LHCN-M2 (cell line): ENCODE measurements around the gene LRRC46. TPM values are rescaled to one million over a fixed set of nuclear protein-coding genes. Genes with fewer than 3 reads are reported as not detected.

Experiments used
- DNase-seq: peaks from one replicate; pipeline ENCODE4 v3.0.0-alpha.2; 2012; ENCODE audit warnings: low read depth
- total RNA-seq: library from RNA; depleted of rRNA; stranded (reverse); fragments of >200 nt; gene quantifications from 2 replicates; pipeline ENCODE4 v1.2.3, GENCODE V29; 2014

LRRC46 gene
- total RNA-seq, 1 experiment from 2014 or later: 1.4 TPM

DNA sequence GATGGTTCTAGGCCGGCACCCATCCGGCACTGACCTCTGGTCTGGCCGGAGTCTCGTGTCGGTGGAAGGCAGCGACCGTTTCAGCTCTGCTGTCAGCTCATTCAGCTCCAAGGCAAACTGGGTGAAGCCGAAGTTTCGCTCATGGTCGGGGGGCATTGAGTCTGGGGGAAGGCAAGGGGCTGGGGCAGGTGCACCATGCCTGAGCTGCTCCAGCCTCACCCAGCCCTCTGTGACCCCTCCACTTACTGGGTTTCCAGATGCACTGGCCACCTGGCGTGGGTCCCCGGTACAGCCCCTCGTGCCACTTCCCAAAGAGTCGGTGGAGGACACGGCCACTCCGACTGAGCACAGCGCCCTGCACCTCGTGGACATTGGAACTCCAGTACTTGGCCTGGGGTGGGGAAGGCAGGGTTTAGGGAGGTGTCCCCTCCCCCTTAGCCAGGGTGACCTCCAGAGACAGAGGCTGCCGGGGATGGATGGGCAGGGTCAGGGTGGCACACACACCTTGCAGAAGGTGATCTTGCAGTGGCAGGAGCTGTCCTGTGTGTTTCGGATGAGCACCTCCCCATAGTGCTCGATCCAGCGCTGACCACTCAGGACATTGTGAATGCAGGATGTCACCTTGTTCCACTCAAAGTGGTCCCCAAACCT, 22.5 kb upstream of the LRRC46 start:
- no peak for DNase-seq

DNA sequence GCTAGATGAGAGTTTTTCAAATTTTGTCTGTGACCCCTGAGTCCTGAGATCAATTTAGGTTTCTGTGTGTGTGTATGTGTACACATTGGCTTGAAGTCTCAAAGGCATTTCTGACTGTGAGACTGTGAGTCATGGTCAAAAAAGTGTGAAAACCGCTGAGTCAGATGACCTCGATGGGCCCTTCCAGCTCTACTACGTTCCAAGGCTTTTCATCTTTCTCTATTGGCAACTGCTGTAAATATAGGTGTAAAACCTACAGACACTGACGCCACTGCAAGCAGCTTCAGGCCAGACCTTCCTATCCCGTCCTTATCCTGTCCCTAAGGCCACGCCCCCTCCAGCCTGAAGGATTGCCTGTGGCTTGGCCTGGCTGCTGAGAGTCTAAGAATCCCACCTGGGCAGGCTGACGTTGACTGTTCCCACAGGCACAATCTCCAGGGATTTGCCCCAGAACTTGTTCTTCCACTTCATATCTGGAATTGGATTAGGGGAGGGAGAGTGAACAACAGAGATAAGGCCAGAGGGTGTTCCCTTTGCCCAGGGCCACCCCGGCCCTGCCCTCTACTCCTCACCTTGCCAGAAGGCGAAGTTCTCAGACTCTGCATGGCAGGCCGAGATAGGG, 21.2 kb upstream of the LRRC46 start:
- peak; percentile 88 for DNase-seq

DNA sequence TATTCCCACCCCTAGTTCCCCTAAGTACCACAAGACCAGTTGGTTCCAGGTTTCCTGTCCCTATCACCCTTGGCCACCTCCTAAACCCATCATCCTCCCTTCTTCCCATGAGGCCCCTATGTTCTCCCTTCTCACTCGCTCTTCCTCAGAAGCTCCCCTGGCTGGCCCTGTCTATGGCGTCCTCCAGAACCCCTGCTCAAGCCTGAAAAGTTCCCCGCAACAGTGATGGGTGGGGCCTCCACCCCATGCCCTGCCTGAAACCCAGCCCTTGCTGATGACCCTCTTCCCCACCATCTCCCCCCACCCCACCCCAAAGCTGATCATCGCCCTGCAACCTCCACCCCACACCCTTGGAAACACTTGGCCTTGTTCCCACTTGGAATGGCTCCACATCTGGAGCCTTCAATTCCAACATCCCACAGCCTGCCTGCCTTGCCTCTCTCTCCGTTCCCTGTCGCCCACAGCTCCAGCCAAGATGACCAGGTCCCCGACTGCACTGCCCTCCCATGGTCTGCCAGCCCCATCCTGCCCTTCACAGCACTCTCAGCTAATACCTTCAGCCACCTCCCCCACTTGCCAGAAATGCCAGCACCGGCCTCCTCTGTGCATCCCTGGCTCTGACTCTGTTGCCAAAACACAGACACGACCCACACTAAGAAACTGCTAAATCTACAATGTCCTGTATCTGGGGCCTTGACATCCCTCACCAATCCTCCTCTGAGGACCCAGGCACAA, 20.4 kb upstream of the LRRC46 start:
- DNase-seq: no peak

DNA sequence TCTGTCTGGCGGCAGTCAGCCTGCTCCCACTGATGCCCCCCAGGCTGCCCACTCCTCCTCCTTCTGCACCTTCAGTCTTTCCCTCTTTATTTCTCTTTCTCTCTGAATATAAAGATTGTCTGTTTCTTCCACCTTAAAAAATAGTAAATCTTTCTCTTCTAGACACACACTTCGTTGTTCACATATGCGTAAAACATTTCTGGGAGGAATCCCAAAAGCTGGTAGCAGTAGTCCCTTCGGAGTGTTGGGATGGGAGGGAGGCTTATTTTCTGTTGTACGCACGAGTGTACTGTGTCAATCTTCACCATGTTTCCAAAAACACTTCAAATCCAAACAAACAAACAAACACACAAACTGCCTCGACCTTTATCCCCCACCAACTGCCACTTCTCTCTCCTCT, 19.8 kb upstream of the LRRC46 start:
- DNase-seq: no peak

DNA sequence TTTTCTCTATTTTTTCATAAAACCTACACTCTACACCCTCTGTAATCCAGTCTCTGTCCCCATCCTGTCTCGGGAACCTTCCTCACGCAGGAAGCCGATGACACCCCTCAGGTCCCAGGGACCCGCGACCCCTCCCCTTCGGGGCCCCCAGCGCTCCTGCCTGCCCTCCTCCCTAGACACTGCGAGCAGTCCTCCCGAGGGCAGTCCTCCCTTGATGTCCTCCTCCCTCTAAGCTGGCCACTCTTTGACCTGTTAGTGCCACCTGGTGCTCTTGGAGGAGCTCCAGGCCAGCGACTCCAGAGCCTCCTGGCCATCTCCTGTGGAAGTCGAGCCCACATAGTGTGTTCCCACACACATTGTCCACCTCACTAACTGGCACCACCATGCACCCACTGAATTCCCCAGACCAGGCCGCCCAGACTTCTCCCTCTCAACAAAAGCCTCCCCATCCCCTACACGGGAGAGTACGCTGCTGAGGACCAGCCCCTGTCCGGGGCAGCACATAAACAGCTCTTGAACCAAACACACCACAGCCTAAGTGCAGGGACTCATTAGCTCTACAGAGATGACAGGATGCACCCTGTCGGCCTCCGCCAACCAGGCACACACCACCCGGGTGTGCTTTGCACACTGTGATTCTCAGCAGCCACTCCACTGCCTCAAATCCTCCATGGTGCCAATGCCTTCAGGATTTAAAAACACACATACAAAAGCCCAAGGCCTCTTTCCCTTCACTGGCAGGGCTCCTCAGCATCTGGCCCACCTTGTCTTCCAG, 19.1 kb upstream of the LRRC46 start:
- DNase-seq: no peak

DNA sequence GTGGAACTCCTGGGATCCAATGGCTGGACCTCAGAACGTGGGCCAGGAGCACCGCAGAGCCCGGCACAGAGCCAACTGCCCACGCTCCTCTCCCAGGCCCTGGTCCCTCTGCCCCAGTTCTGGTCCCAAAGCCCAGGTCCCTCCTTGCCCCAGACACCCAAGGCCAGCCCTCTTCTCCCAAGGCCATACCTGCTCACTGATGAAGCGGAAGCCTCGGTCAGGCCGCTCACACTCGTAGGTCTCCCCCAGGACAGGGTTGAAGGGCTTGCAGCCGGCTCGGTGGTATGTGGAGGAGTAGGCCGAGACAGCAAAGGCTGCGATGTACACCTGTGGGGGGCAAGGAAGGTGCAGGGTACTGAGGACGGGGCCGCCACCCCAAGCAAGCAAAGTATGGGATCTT, 18.4 kb upstream of the LRRC46 start:
- no peak for DNase-seq

DNA sequence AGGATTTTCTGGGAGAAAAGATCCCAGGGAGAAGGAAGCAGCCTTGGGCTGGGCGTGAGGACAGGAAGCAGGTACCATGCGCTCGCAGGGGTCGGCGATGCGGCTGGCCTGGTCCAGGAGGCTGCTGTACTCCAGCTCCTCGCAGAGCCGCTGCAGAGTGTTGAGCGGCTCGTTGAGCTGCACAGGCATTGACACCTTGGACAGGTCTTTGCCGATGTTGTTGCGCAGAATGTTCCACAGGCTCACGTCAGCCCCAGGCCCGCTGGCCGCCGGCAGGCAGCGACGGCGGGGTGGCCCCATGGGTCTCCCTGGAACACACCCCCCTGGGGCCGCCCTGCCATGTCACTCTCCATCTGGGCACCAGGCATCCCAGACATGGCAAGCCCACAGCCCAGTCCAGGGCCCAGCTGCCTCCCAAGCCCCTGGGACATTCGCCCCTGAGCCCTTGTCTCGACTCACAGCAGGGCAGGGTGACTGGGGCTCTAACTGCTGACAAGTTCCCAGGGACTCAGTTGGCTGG, 17.9 kb upstream of the LRRC46 start:
- no peak for DNase-seq

DNA sequence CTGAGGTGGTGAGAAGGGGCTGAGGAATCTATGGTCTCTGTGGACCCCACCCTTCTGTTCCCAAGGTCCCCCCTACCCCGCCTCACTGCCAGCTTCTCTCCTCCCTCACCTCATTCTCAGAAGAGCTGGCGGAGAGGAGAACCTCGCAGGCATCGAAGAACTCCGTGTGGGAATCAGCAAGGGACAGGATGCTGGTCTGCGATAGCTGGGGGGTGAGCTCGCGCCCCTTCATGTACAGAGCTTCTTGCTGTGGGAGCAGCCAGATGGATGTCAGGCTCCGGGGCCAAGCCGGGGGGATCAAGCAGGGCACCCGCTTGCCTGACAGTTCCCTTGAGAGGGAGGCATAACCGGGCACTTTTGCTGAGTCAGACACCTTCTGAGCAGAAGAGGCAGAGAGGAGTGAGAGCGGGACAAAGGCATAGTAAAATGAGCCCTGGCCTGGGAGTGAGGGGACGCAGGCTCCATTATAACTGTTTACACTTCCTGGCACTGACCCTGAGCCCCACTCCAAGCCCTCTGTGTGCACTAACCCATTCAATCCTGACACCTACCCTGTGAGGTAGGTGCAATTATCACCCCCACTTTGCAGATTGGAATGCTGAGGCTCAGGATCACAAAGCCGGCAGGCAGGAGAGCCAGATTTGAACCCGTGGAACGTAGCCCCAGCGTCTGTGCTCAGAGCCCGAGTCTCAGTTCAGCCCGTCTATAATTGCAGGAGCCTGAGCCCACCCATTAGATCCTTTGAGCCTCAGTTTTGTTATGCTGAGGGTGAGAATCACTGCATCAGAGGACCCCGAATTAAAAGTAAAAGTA, 16.2 kb upstream of the LRRC46 start:
- DNase-seq: no peak

DNA sequence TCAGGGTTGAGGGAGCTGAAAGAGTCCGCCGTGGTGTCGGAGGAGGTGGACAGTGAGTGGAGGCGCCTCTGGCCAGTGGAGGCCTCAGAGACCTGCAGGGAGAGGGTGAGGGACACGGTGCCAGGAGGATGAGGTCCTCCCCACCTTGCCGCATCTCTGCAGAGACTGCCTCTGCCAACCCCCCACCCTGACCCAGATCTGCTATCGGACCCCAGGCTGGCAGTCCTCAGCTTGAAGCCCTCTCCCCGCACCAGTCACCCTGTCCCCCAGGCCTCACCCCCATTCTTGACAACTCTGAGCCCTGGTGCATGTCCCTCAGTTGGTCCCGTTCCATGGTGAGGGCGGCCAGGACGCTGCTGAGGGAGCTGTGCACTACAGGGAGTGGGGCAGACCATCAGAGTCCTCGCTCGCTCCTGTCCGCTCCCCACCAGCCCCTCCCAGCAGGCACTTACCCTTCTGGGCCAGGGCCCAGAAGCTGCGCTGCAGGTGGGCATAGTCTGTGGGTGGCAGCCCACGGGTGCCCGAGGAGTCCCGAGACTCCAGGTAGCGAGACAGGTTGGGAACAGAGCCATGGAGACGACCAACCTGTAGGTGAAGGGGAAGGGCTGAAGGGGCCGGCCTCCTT, 15.2 kb upstream of the LRRC46 start:
- DNase-seq: no peak

DNA sequence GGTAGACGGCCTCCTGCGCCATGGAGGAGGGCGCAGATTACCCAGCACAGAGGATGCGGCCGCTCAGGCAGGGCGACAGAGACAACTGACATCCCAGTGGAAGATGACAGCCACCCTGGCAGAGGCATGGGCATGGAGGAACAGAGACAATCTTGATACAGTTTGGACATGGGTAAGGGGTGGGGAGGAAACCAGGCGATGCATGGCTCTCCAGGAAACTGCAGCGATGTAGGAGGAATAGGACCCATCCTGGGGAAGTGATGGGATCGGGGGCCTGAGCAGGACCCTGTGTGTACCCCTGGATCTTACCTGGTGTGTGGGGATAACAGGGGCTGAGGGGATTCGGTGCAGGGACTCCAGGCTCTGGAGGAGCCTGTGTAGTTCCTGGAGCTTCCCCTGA, 14.5 kb upstream of the LRRC46 start:
- DNase-seq: no peak

DNA sequence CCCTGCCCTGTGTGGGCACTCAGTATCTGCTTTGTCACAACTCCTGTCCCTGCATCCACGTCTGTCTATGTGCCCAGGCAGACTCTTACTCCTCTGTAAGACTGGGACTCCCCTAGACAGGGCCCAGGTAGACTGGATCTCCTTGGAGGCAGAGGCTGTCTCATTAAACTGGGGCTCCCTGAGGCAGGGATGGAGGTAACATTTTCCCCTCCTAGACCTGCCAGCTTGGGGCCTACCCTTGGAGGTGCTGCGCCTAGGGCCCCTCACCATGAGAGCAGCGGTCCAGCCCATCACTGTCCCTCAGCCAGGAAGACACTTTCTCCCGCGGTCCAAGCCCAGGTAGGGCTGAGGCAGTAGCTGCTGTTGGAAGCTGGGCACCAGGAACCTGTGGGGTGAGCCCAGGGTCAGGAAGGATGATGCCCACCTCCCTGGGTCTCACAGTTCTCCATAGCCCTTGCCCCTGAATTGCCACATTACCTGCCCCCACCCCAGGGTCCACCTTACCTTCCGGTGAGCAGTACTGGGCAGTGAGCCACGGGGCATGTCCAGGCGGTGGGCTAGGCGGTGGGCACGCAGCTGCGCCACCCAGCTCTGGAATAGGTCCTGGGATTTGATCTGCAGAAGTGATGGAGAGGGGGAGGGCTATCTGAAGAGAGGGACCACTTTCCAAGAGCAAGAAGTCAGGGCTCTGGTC, 13.3 kb upstream of the LRRC46 start:
- DNase-seq: no peak

DNA sequence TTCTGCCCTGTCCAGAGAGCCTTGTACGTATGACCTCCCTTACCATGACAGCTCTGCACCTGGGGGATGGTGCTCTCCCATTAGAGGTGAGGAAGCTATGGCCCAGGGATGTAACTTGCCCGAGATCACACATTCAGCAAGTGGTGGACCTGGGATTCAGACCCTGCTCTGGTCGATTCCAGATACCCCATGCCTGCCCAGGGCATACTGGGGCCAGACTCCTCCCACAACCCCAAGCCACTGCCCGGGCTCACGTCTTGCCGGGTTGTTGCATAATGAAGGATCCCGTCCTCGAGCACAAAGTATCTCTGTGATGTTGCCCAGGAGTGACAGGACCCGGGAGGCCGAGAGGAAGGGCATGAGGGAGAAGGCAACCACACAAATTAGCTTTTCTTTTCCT, 12.0 kb upstream of the LRRC46 start:
- no peak for DNase-seq

DNA sequence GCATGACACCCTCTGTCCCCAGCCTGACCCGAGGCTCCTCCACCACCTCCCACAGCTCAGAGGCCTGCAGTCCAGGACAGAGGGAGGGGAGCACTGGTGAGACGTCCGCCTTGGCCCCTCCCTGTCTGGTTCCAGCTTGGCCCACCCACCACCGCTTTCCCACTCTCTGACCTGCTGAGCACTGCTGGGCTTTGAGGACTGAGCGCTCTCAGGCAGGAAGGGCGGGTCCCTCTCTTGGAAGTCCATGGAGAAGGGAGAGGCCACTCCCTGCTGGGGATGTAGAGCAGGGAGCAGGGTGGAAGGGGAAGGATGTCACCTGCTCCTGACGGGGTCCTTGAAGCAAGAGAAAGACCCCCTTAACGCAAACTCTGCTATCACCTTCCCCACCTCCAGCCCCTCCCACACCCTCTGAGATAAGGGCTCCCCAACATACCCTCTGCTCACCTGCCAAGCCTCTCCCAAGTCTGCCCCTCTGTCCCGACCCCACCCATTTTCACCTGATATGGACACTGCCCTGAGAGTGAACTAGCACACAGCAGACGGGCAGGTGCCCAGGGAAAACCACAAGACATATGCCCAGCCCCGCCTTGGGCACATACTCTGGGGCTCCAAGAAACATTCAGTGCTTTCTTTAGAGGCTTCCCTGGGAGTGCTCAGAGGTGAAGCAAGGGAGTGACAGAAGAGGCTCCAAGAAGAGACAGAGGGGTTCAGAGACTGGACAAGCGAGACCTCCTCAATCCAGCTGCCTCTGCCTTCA, 11.3 kb upstream of the LRRC46 start:
- DNase-seq: no peak

DNA sequence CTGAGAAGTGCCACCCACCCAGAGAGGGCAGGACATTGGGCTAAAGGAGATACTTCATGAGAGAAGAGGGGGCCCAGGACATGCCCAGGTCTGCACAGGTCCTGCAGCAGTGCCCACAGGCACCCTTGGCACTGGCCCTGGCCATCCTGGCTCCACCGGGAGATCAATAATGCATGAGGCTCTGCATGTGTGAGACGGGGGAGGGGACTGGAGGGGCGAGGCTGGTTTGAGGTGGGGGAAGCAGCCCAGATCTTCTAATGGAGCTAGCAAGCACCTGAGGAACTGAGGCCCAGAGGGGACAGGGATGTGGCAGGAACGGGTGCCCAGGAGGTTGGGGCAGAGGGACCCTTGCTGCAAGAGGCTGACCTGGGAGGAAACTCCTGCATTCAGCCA, 10.4 kb upstream of the LRRC46 start:
- no peak for DNase-seq

DNA sequence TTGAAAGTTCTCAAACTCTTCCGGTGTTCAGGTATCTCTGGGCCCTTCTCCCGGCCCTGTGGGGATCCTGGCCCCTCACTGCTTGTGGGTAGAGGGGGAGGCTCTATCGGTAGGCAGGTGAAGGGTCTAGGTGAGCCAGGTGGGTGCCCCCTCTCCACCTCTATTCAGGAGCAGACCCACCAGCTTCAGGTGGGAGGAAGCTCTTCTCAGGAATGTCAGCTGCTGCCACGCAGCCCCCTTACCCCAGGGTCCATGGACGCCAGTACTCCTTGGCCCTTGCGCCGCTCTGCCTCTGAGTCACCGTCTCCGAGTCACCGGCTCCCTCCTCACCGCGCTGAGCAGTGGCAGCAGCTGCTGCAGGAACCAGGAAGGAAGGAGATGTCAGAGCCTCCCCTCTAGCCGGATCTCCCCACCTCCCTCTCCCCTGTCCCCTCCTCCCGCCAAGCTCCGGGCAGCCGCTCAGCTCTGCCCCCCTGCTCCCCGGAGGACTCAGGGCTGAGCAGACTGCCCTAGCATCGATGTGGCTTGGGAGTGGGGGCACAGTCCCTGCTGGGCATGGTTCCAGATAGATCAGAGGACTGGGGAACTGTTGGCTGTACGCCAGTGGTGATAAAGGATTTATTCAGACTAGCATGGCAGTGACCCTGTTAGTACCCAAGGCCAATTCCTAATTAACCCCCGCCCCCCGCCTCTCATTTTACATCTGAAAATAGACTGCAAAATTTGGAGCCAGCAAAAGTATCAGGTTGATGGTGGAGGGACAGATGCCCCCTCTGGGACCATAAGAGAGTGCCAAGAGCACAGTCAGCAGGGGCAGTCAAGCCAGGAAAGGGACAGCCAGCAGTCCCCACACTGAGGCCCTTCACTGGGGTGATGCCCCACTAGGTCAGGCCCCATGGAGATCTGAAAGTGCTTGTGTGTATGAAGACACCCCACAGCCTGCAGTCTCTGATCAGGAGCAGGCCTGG, 9.8 kb upstream of the LRRC46 start, which contains the start of gene OSBPL7:
OSBPL7 (minus strand) TSS at position 371 of the 968 bp plus-strand sequence. CDS start 1,516 bp downstream, outside the sequence.
- peak; percentile 94 for DNase-seq

DNA sequence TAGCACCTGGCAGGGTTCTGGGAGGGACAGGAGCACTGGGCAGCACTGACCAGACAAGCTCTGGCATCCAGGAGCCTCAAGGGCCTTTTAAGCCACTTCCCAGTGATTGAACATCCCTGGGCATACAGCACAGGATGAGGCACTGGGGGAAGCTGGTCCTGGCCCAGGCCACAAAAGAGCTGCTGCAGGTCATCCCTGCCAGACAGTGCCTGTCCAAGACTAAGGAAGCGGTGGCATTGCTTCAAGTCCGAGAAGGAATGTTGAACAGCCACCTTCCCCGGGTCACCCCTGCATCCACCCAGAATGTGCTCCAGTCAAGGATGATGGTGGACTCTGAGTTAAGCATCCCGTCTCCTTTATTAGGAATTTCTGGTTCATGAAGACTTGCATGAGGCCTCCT, 8.7 kb upstream of the LRRC46 start:
- no peak for DNase-seq

DNA sequence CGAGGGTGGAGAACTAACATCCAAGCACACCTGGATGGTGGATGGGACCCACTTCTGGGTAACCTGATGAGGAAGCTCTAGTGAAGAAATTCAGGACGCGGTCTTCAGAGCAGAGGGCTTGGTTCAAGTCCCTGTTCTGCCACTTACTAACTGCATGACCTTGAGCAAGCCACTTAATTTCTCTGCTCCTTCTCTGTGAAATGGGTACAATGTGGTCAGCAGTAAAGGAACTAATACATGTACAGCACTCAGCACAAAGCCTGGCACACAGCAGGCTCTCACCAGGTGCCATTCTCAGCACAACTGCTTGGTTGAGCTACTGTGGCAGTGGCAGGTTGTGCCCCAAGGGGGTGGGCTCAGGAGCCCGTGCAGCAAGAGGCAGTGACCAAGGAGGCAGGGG, 8.0 kb upstream of the LRRC46 start:
- DNase-seq: no peak

DNA sequence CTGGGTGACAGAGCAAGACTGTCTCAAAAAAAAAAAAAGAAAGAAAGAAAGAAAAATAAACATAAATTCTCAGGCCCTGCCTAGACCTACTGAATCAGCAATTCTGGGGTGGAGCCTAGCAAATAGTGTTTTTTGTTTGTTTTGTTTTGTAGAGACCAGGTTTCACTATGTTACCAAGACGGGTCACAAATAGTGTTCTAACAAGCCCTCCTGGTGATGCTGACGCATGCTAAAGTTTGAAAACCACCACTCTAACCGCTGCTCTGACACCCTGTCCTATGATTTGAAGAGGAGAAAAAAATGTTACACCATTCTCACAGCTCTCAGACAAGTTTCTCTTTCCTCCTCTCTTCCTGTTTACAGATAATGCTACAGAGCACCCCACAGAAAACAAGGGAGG, 1.6 kb upstream of the LRRC46 start:
- no peak for DNase-seq
